RWPE2 (cell line): ENCODE measurements around the gene KRTAP17-1.

Source experiments
- ATAC-seq: fragments of 200-7000 bp; cut with Tn5 transposase; 3 replicates; pipeline ENCODE4 v1.9.1; 2021; ENCODE audit warnings: low read depth
- DNase-seq: peaks from one replicate; pipeline ENCODE4 v3.0.0-alpha.2; 2020; ENCODE audit warnings: low spot score
- H3K27ac ChIP-seq: fragments of 450-650 bp; 2 replicates; pipeline ENCODE4 v1.5.1; 2017; ENCODE audit warnings: mild to moderate bottlenecking; ENCODE audit not compliant: poor library complexity, severe bottlenecking
- H3K27me3 ChIP-seq: fragments of 250-450 bp; sonication (Bioruptor Pico); 2 replicates; pipeline ENCODE4 v1.5.1; 2021; ENCODE audit warnings: mild to moderate bottlenecking, moderate library complexity; ENCODE audit not compliant: insufficient read depth, poor library complexity, severe bottlenecking
- H3K36me3 ChIP-seq: fragments of 250-450 bp; sonication (Bioruptor Pico); 2 replicates; pipeline ENCODE4 v1.5.1; 2020; ENCODE audit warnings: low read depth, mild to moderate bottlenecking, moderate library complexity
- H3K4me1 ChIP-seq: fragments of 250-450 bp; sonication (Bioruptor Pico); 2 replicates; pipeline ENCODE4 v1.5.1; 2021; ENCODE audit warnings: mild to moderate bottlenecking, moderate library complexity; ENCODE audit not compliant: insufficient read depth, poor library complexity, severe bottlenecking
- H3K4me3 ChIP-seq: fragments of 250-450 bp; sonication (Bioruptor Pico); 2 replicates; pipeline ENCODE4 v1.5.1; 2021; ENCODE audit warnings: mild to moderate bottlenecking, moderate library complexity; ENCODE audit not compliant: severe bottlenecking
- H3K9me3 ChIP-seq: fragments of 250-450 bp; sonication (Bioruptor Pico); 2 replicates; pipeline ENCODE4 v1.5.1; 2021; ENCODE audit warnings: mild to moderate bottlenecking, moderate library complexity; ENCODE audit not compliant: severe bottlenecking
- TF ChIP-seq, protein P1 (sequence below): fragments of 450-650 bp; IDR thresholded peaks from one replicate; pipeline ENCODE4 v1.5.1; 2017; ENCODE audit warnings: mild to moderate bottlenecking, moderate library complexity; ENCODE audit not compliant: poor library complexity, severe bottlenecking

Gene KRTAP17-1

DNA sequence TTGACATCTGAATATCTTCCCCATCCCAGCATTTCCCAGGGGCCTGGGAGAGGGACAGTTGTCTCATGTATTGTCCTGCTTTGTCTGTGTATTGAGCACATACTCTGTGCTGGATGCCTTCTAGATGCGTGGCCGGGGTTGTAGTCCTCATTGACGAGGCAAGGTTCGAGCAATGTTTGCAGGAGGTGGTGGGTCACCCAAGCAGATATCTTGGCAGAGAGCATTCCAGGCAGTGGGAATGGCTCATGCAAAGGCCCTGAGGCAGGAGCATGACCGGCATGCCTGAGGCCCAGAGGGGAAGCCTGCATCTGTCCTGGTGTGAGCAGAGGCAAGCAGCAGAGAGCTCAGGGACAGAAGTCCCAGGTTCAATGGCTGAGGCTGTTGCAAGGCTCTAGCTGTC is 17.6 kb upstream of the KRTAP17-1 start:
- Histone ChIP-seq H3K36me3 (no peaks in the 10 kb centered on the region), H3K4me3 (no peak overlapping the region)
- DNase-seq: no peak

DNA sequence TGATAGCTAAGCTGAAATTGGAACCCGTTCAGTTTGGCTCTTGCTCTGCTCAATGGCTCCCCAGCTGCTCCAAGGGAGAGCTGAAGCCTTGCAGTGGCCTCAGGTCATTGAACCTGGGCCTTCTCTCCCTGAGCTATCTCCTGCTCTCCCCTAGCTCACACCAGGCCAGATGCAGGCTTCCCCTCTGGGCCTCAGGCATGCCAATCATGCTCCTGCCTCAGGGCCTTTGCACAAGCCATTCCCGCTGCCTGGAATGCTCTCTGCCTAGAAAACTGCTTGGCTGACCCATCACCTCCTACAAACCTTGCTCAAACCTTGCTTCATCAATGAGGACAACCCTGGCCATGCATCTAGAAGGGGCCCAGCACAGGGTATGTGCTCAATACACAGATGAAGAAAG is 16.7 kb upstream of the KRTAP17-1 start:
- Histone ChIP-seq H3K36me3 (no peaks in the 10 kb centered on the region), H3K4me1 (no peaks in the 10 kb centered on the region), H3K27me3 (no peaks in the 10 kb centered on the region), H3K27ac (no peak overlapping the region), H3K4me3 (no peak overlapping the region), H3K9me3 (no peaks in the 10 kb centered on the region)
- ATAC-seq (no peak), DNase-seq (no peak)
- TF ChIP-seq, protein P1, sequence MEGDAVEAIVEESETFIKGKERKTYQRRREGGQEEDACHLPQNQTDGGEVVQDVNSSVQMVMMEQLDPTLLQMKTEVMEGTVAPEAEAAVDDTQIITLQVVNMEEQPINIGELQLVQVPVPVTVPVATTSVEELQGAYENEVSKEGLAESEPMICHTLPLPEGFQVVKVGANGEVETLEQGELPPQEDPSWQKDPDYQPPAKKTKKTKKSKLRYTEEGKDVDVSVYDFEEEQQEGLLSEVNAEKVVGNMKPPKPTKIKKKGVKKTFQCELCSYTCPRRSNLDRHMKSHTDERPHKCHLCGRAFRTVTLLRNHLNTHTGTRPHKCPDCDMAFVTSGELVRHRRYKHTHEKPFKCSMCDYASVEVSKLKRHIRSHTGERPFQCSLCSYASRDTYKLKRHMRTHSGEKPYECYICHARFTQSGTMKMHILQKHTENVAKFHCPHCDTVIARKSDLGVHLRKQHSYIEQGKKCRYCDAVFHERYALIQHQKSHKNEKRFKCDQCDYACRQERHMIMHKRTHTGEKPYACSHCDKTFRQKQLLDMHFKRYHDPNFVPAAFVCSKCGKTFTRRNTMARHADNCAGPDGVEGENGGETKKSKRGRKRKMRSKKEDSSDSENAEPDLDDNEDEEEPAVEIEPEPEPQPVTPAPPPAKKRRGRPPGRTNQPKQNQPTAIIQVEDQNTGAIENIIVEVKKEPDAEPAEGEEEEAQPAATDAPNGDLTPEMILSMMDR: no peak

More for the DNA sequence above, 17.6 kb upstream of the KRTAP17-1 start:
- Histone ChIP-seq H3K27me3 (no peaks in the 10 kb centered on the region), H3K9me3 (no peaks in the 10 kb centered on the region), H3K27ac (no peak overlapping the region), H3K4me1 (no peaks in the 10 kb centered on the region)
- ATAC-seq: no peak
- TF ChIP-seq, protein P1: no peak

DNA sequence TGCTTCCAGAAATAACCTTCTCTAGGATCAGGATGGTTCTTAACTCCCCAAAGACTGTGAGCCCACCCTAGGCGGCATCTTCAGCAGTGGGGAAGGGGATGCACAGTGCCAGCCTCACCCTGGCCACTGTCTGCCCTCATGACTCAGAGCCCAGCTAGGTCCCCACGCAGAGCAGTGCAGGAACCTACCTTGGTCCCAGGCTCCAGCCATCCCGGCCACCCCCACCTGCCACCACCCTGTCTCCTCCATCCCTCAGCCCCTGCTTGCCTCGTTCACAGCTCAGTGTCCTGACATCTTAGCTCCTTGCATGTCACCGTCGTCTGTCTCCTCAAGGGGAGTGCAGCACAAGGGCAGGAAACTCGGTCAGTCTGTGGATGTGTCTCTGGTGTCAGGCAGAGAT is 16.1 kb upstream of the KRTAP17-1 start:
- no peak for DNase-seq

DNA sequence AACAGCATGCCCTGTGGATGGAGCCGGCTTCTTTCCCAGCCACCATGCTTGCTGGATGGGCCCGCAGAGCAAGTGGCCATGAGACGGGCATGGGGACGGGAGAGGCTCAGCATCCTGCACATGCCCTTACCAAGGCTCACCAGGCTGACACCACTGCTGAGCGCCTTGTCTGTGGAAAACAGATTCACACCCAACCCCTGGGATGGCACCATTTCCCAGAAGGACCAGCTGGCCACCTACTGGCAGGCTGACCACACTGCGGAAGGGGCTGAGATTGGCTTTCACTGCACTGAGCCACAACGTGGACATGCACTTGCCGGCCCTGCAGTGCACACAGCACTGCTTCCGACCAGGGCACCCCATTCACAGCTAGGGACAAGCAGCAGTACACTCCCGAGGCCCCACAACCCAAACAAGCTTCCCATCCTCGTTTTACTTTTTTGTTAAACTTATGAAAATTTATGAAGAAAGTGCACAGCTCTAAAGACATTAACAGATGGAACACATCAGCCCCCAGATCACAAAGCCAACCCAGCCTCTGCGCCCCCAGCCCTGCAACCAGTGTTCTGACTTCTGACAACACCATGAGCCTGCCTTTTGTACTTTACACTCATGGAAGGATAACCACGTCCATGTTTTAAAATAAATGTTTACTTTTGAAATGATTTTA is 13.9 kb upstream of the KRTAP17-1 start:
- no peak for DNase-seq

More for the DNA sequence above, 16.1 kb upstream of the KRTAP17-1 start:
- Histone ChIP-seq H3K27ac (no peak overlapping the region), H3K4me1 (no peaks in the 10 kb centered on the region), H3K36me3 (no peaks in the 10 kb centered on the region), H3K27me3 (no peaks in the 10 kb centered on the region), H3K9me3 (no peaks in the 10 kb centered on the region), H3K4me3 (no peak overlapping the region)
- TF ChIP-seq, protein P1: no peak
- no peak for ATAC-seq

DNA sequence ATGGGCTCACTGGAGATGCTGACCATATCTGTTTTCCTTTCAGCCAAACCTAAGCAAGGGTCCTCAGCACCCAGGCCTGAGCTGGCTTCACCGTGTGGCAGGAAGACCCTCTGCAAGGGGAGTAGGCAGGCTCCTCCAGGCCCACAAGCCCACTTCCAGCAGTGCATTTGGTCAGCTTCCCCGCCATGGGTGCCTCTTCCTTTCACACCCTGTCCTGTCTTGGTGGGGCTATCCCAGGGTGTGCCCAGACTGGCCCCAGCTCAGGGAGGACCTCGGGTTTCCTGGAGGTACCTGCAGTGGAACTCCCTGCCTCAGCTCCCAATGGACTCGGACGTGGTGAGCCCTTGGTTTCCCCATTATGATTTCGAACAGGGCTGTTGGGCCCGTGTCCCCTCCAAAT is 12.7 kb upstream of the KRTAP17-1 start:
- no peak for DNase-seq
- no peak overlapping the region for H3K27ac ChIP-seq

More for the DNA sequence above, 13.9 kb upstream of the KRTAP17-1 start:
- no peaks in the 10 kb centered on the region for H3K27me3 ChIP-seq
- ATAC-seq: peak; percentile 79
- H3K4me1 ChIP-seq: no peaks in the 10 kb centered on the region
- H3K4me3 ChIP-seq: no peak overlapping the region
- TF ChIP-seq, protein P1: peak; percentile 78
- H3K27ac ChIP-seq: no peak overlapping the region
- H3K36me3 ChIP-seq: no peaks in the 10 kb centered on the region
- no peaks in the 10 kb centered on the region for H3K9me3 ChIP-seq

More for the DNA sequence above, 12.7 kb upstream of the KRTAP17-1 start:
- Histone ChIP-seq H3K9me3 (no peaks in the 10 kb centered on the region), H3K36me3 (no peaks in the 10 kb centered on the region), H3K4me1 (no peaks in the 10 kb centered on the region), H3K27me3 (no peaks in the 10 kb centered on the region), H3K4me3 (no peak overlapping the region)
- TF ChIP-seq, protein P1: no peak
- no peak for ATAC-seq
